Astrocyte (in vitro differentiated cells and primary cell): ENCODE results near the gene TMEM161A. TPM values are rescaled to one million over a fixed set of nuclear protein-coding genes. Genes with fewer than 3 reads are reported as not detected.

Experiments used
- DNase-seq: peaks from one replicate; pipeline ENCODE4 v3.0.0-alpha.2; 2010; ENCODE audit warnings: low read depth
- FAIRE-seq: peaks from 2 replicates; lab custom pipeline; 2011; peaks lifted over from hg19 to GRCh38; lab: Jason Lieb, UNC
- H2AFZ ChIP-seq: 2 replicates; pipeline ENCODE4 v1.6.0; 2012; ENCODE audit warnings: low read depth, low read length, inconsistent platforms
- H3K27ac ChIP-seq: 2 replicates; pipeline ENCODE4 v1.5.1; 2011; ENCODE audit warnings: low read depth, low read length, inconsistent platforms
- H3K27me3 ChIP-seq: 2 replicates; pipeline ENCODE4 v1.6.0; 2011; ENCODE audit warnings: low read length, inconsistent platforms; ENCODE audit not compliant: insufficient read depth
- H3K36me3 ChIP-seq: 2 replicates; pipeline ENCODE4 v1.5.1; 2011; ENCODE audit warnings: low read length, inconsistent platforms; ENCODE audit not compliant: insufficient read depth
- H3K4me1 ChIP-seq: 2 replicates; pipeline ENCODE4 v1.5.1; 2011; ENCODE audit warnings: low read length, inconsistent platforms; ENCODE audit not compliant: insufficient read depth
- H3K4me2 ChIP-seq: 2 replicates; pipeline ENCODE4 v1.6.0; 2012; ENCODE audit warnings: low read length, inconsistent platforms
- H3K4me3 ChIP-seq: 2 replicates; pipeline ENCODE4 v1.5.1; 2011; ENCODE audit warnings: low read depth, mild to moderate bottlenecking, low read length, inconsistent platforms; ENCODE audit not compliant: insufficient read depth
- H3K79me2 ChIP-seq: 2 replicates; pipeline ENCODE4 v1.6.0; 2012; ENCODE audit warnings: mild to moderate bottlenecking, low read length, inconsistent platforms; ENCODE audit not compliant: insufficient read depth
- H3K9ac ChIP-seq: 2 replicates; pipeline ENCODE4 v1.6.0; 2012; ENCODE audit warnings: mild to moderate bottlenecking, low read length, inconsistent platforms
- H3K9me3 ChIP-seq: 2 replicates; pipeline ENCODE4 v1.5.1; 2012; ENCODE audit warnings: low read depth, mild to moderate bottlenecking, low read length, inconsistent platforms; ENCODE audit not compliant: insufficient read depth
- H4K20me1 ChIP-seq: 2 replicates; pipeline ENCODE4 v1.6.0; 2012; ENCODE audit warnings: low read length, inconsistent platforms; ENCODE audit not compliant: insufficient read depth
- H3K27ac Mint-ChIP-seq: one replicate; pipeline ENCODE4 v1.8.0; 2021; ENCODE audit warnings: mild to moderate bottlenecking, mixed read lengths; ENCODE audit not compliant: unreplicated experiment
- H3K27me3 Mint-ChIP-seq: one replicate; pipeline ENCODE4 v1.8.0; 2021; ENCODE audit warnings: low read depth, mixed read lengths; ENCODE audit not compliant: unreplicated experiment
- H3K36me3 Mint-ChIP-seq: one replicate; pipeline ENCODE4 v1.8.0; 2021; ENCODE audit warnings: low read depth, mixed read lengths; ENCODE audit not compliant: unreplicated experiment
- H3K4me1 Mint-ChIP-seq: one replicate; pipeline ENCODE4 v1.8.0; 2021; ENCODE audit warnings: low read depth, mixed read lengths; ENCODE audit not compliant: unreplicated experiment
- H3K4me3 Mint-ChIP-seq: one replicate; pipeline ENCODE4 v1.8.0; 2021; ENCODE audit warnings: mild to moderate bottlenecking, moderate library complexity, mixed read lengths; ENCODE audit not compliant: unreplicated experiment
- H3K9me3 Mint-ChIP-seq: one replicate; pipeline ENCODE4 v1.8.0; 2021; ENCODE audit warnings: mild to moderate bottlenecking, mixed read lengths; ENCODE audit not compliant: unreplicated experiment
- CTCF ChIP-seq: IDR thresholded peaks from 2 replicates; pipeline ENCODE4 v1.5.1; 2011; ENCODE audit warnings: low read depth, mild to moderate bottlenecking, inconsistent platforms, low read length, moderate library complexity; ENCODE audit not compliant: insufficient read depth
- EZH2 ChIP-seq: IDR thresholded peaks from 2 replicates; pipeline ENCODE4 v1.6.1; 2012; ENCODE audit warnings: mild to moderate bottlenecking, low read length, inconsistent platforms; ENCODE audit not compliant: insufficient read depth
- total RNA-seq: library from RNA; stranded (reverse); gene quantifications from 2 replicates; pipeline ENCODE4 v1.2.1, GENCODE V29; 2021

TMEM161A gene
- total RNA-seq, 1 donor from 2014 or later, result 27.2 TPM

GRCh38 chr19:19101540-19101939 lies 36.7 kb downstream of the TMEM161A start:
- H3K9me3 ChIP-seq, result no peaks in the 10 kb centered on the region
- no peaks in the 10 kb centered on the region for H3K4me1 Mint-ChIP-seq
- H3K4me2 ChIP-seq, result no peak overlapping the region
- H3K4me3 ChIP-seq, result no peak overlapping the region
- no peaks in the 10 kb centered on the region for H4K20me1 ChIP-seq
- H3K4me1 ChIP-seq, result peaks cover 2% of the 10 kb centered on the region
- H3K27ac ChIP-seq, result no peak overlapping the region
- H2AFZ ChIP-seq, result no peak overlapping the region
- no peaks in the 10 kb centered on the region for H3K79me2 ChIP-seq
- no peaks in the 10 kb centered on the region for H3K36me3 ChIP-seq
- no peaks in the 10 kb centered on the region for H3K27me3 Mint-ChIP-seq
- H3K4me3 Mint-ChIP-seq, result no peak overlapping the region
- TF ChIP-seq EZH2 (no peak), CTCF (no peak)
- no peaks in the 10 kb centered on the region for H3K9me3 Mint-ChIP-seq
- FAIRE-seq, result no peak
- H3K27me3 ChIP-seq, result no peaks in the 10 kb centered on the region
- no peak for DNase-seq
- no peak overlapping the region for H3K9ac ChIP-seq
- H3K27ac Mint-ChIP-seq, result no peak overlapping the region
- peaks cover 10% of the 10 kb centered on the region for H3K36me3 Mint-ChIP-seq

DNA sequence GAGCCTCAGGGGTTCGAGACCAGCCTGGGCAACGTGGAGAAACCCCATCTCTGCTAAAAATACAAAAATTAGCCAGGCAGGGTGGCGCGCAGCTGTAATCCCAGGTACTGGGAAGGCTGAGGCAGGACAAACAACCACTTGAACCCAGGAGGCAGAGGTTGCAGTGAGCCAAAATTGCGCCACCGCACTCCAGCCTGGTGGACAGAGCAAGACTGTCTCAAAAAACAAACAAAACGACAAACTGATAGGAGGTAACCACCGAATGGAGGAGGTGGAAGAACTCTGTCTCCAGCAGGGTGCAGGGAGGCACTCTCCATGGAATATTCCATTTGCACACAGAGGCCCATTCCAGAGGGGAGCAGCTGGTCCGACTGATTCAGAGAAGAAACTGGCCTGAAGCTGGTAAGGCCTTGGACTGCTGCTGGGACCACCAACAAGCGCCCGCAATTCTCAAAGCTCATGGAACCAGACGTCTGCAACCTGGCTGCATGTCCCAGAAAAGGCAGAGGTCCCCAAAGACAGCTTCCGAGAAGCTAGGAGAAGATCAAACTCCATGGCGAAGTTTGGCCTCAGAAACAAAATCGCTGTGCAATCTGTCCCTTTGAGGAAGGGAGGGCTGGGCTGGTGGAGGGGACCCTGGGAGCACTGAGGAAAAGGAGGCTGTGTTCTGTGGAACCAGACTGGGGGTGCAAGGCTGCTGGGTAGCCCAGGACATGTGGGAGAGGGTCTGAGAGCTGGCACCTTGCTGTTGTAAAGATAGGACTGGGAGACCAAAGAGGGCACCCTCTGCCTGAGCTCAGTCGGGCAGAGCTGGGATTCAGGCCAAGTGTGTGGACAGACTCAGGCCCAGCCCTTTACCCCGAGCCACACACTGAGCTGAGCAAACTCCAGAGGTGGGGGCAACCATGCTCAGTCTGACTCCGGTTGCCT lies 39.3 kb downstream of the TMEM161A start:
- Mint-ChIP-seq H3K27me3 (no peaks in the 10 kb centered on the region), H3K27ac (peak overlapping the region; percentile 58), H3K4me1 (peaks cover 3% of the 10 kb centered on the region), H3K36me3 (peaks cover 10% of the 10 kb centered on the region), H3K9me3 (no peaks in the 10 kb centered on the region), H3K4me3 (no peak overlapping the region)
- Histone ChIP-seq H3K4me3 (no peak overlapping the region), H3K9ac (no peak overlapping the region), H4K20me1 (peaks cover 4% of the 10 kb centered on the region), H3K4me2 (no peak overlapping the region), H3K27ac (no peak overlapping the region), H2AFZ (no peak overlapping the region), H3K4me1 (no peaks in the 10 kb centered on the region), H3K27me3 (no peaks in the 10 kb centered on the region), H3K79me2 (no peaks in the 10 kb centered on the region), H3K9me3 (no peaks in the 10 kb centered on the region), H3K36me3 (no peaks in the 10 kb centered on the region)
- DNase-seq, result no peak
- FAIRE-seq, result no peak
- no peak for TF ChIP-seq EZH2
- no peak for TF ChIP-seq CTCF
